Measurements from ENCODE around the gene FAXDC2. TPM values are rescaled to one million over a fixed set of nuclear protein-coding genes. Genes with fewer than 3 reads are reported as not detected.

Gene FAXDC2
- total and polyA plus RNA-seq, 2 of the 13 experiments (the other 11 are each of a cell fraction or from before 2014, with no cell fraction given) = 4.7 to 58.8 TPM

DNA sequence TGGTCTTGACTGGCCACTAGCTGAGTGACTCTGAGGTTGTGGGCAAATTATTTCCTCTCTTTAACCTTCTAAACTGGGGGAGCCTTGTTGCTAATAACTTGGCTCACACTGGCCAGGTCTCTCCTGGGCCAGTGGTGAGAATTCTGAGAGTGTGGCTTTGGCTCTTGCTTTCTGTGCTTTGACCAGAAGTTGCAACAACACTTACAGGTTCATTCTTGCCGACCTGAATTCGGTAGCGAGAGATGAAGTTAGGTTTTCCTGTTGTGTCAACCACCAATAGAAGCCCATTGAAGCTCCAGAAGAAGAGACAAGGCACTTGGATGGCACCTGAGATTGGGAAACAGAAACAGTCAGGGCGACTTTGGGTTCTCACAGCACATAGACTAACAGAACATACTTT, 19.8 kb downstream of the FAXDC2 start:
- no peak for FAIRE-seq
- no TSS peak for BruUV-seq (replicated peaks)
- no peak for TF ChIP-seq ZBTB21 (CRISPR knock-in tag; IDR thresholded peaks at IDR 0.05)
- 0 out of 2 replicates have a peak, but pooled peaks have one; percentile 23 for TF ChIP-seq ZNF383 (CRISPR knock-in tag; IDR thresholded peaks at IDR 0.05; ENCODE audit: borderline replicate concordance)
- intact Hi-C loops (cut with micrococcal nuclease; ENCODE audit: unreplicated experiment) = no loop called here
- in situ Hi-C loops (cut with HindIII; ENCODE audit: extremely low pct_ligation_motif_present, low pct_unique_long_range_greater_than_20kb) = no loop called here
- no peak overlapping the region for H3K4me3 ChIP-seq (replicated peaks in 1 of 3; ENCODE audit: insufficient read depth in 1 of 3, low read depth in 2 of 3, low read length in 3 of 3)
- no peak overlapping the region for H3K27ac ChIP-seq (ENCODE audit: extremely low read length, insufficient read depth, low read length)
- DNase-seq (ENCODE audit: low spot score) = no peak
- ChIA-PET CTCF (ENCODE audit: low intra/inter-chr PET ratio, low total read pairs) (no interaction called here), POLR2A (interaction anchor here (0.8 to 1.6 kb wide), 4 partner anchors 10 to 28 kb away, joined by 3 to 8 read pairs (median 4); partner anchors contain the start of gene CNOT8)
- no peak overlapping the region for H2AFZ ChIP-seq (ENCODE audit: low read length)
- H3K27me3 ChIP-seq (ENCODE audit: control insufficient read depth in 1 of 2, insufficient read depth in 2 of 2, low read length in 2 of 2) = no peaks in the 10 kb centered on the region
- no peaks in the 10 kb centered on the region for H4K20me1 ChIP-seq (ENCODE audit: insufficient read depth, low read length)
- no peaks in the 10 kb centered on the region for H3K79me2 ChIP-seq (ENCODE audit: insufficient read depth, low read length)
- no peak overlapping the region for H3K9ac ChIP-seq (ENCODE audit: insufficient read depth, low read depth, low read length)
- H3K9me3 ChIP-seq (ENCODE audit: low read length) = no peaks in the 10 kb centered on the region
- no peak overlapping the region for H3K4me2 ChIP-seq (ENCODE audit: low read depth, low read length)
- 92% methylated on average over 4 of the region's 4 CpGs for WGBS (ENCODE audit: low lambda C conversion rate)
- peaks cover 7 to 15% of the 10 kb centered on the region in 2 experiments; a peak in 4 of 5 replicates for H3K36me3 ChIP-seq (replicated peaks in 1 of 2; ENCODE audit: control insufficient read depth in 1 of 2, insufficient read depth in 2 of 2, low read length in 2 of 2)
- ATAC-seq = no peak
- H3K4me1 ChIP-seq (ENCODE audit: insufficient read depth, low read length) = peaks cover 72% of the 10 kb centered on the region

GRCh38 chr5:154830219-154830595, 20.2 kb downstream of the FAXDC2 start:
- POLR2A ChIA-PET = interaction anchor here (0.8 to 1.6 kb wide), 5 partner anchors 11 to 28 kb away, joined by 3 to 8 read pairs (median 5); partner anchors contain the start of genes CNOT8 and FAXDC2
- H3K27me3 ChIP-seq (ENCODE audit: control insufficient read depth in 1 of 2, insufficient read depth in 2 of 2, low read length in 2 of 2) = no peaks in the 10 kb centered on the region
- H3K27ac ChIP-seq (ENCODE audit: extremely low read length, insufficient read depth, low read length) = no peak overlapping the region
- no peaks in the 10 kb centered on the region for H3K79me2 ChIP-seq (ENCODE audit: insufficient read depth, low read length)
- no peak overlapping the region for H2AFZ ChIP-seq (ENCODE audit: low read length)
- no peak overlapping the region for H3K4me3 ChIP-seq (replicated peaks in 1 of 3; ENCODE audit: insufficient read depth in 1 of 3, low read depth in 2 of 3, low read length in 3 of 3)
- in situ Hi-C loops (cut with HindIII; ENCODE audit: extremely low pct_ligation_motif_present, low pct_unique_long_range_greater_than_20kb) (no loop called here), intact Hi-C loops (cut with micrococcal nuclease; ENCODE audit: unreplicated experiment) (no loop called here)
- 89% methylated on average over 5 of the region's 7 CpGs for WGBS (ENCODE audit: low lambda C conversion rate)
- FAIRE-seq = no peak
- BruUV-seq (replicated peaks) = no TSS peak
- peaks cover 7 to 15% of the 10 kb centered on the region in 2 experiments; a peak in 4 of 5 replicates for H3K36me3 ChIP-seq (replicated peaks in 1 of 2; ENCODE audit: control insufficient read depth in 1 of 2, insufficient read depth in 2 of 2, low read length in 2 of 2)
- DNase-seq (ENCODE audit: low spot score) = no peak
- ATAC-seq = no peak
- CTCF ChIA-PET (ENCODE audit: low intra/inter-chr PET ratio, low total read pairs) = no interaction called here
- H3K9me3 ChIP-seq (ENCODE audit: low read length) = no peaks in the 10 kb centered on the region
- no peak overlapping the region for H3K4me2 ChIP-seq (ENCODE audit: low read depth, low read length)
- no peaks in the 10 kb centered on the region for H4K20me1 ChIP-seq (ENCODE audit: insufficient read depth, low read length)
- H3K9ac ChIP-seq (ENCODE audit: insufficient read depth, low read depth, low read length) = no peak overlapping the region
- H3K4me1 ChIP-seq (ENCODE audit: insufficient read depth, low read length) = peaks cover 68% of the 10 kb centered on the region
- TF ChIP-seq HMGXB3 (CRISPR knock-in tag; IDR thresholded peaks at IDR 0.05; ENCODE audit: borderline replicate concordance) (no peak), JUN (CRISPR knock-in tag; IDR thresholded peaks at IDR 0.05) (no peak), ZNF644 (CRISPR knock-in tag; IDR thresholded peaks at IDR 0.05; ENCODE audit: low read depth) (no peak), RORA (CRISPR knock-in tag; IDR thresholded peaks at IDR 0.05) (no peak), ZNF770 (CRISPR knock-in tag; IDR thresholded peaks at IDR 0.05) (no peak), KAT7 (CRISPR knock-in tag; IDR thresholded peaks at IDR 0.05; ENCODE audit: borderline replicate concordance) (no peak), ZNF775 (CRISPR knock-in tag; IDR thresholded peaks at IDR 0.05; ENCODE audit: borderline replicate concordance) (no peak)
- TF ChIP-seq, protein P1, sequence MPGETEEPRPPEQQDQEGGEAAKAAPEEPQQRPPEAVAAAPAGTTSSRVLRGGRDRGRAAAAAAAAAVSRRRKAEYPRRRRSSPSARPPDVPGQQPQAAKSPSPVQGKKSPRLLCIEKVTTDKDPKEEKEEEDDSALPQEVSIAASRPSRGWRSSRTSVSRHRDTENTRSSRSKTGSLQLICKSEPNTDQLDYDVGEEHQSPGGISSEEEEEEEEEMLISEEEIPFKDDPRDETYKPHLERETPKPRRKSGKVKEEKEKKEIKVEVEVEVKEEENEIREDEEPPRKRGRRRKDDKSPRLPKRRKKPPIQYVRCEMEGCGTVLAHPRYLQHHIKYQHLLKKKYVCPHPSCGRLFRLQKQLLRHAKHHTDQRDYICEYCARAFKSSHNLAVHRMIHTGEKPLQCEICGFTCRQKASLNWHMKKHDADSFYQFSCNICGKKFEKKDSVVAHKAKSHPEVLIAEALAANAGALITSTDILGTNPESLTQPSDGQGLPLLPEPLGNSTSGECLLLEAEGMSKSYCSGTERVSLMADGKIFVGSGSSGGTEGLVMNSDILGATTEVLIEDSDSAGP (CRISPR knock-in tag; IDR thresholded peaks at IDR 0.05; ENCODE audit: borderline replicate concordance) = no peak

All from HepG2 (cell line).